Activated CD8-positive, alpha-beta memory T cell treated with anti-CD3 and anti-CD28 coated beads, Interleukin-2, amount 50 U/mL, for 48 hours (primary cell): ENCODE results near the gene NPC1.
"Not testable (repeated sequence)": the region's sequence is repeated elsewhere in the genome, so short reads cannot be mapped to it uniquely, and the experiment has no call there.

Experiments
- DNase-seq: peaks from one replicate; pipeline ENCODE4 v3.0.0-alpha.2; 2020

NPC1 gene

DNA sequence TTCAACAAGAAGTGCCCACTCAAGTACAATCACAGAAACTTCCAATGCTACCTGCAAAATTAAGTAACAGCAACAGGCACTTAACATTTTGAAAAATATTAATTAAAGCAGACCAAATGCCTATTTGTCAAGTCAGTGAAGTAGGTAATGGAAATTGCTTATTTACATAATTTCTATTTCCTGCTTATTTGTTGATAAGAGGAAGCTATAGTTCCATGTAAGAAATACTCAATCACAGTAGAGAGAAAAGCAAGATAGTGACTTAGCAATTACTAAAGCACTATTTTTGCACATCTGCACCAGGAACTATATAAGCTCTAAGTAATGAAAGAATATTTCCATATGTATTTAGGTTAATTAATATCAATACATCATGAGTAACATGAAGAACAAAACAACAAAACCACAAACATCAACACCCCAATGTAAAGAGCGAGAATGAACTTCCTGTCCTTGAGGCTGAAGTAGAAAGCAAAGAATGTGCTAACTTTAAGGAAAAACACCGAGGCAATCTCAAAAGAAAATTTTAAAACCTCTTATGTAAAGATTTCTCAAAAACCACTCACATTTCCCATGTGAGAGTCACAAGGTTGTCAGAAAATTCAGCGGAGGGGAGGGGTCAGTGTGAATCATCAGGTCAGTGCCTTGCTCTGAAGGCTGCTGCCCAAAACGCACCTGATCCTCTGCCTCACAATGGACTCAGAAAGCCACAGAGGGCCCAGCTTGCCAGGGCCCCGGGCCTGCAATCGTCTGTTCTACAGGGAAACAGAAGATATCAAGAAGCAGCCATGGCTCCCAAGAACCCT is 12.5 kb downstream of the NPC1 start:
- no peak for DNase-seq

DNA sequence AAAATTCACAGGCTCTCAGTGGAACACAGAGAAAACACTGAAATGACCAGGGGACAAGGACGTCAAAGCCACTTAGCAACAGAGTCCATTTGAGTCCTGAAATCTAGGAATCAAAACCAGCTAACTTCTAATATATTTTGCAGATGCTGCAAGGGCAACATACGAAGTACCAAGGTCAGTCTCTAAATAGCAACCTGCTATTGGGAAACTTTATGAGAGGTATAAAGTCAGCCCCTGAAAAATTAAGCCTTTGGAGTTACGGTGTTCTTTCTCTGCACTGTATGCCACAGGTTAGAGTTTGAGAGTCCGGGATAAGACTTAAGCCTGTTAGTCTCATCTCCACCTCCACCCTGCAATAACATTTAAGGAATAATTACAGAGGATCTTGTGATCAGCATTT is 13.3 kb downstream of the NPC1 start:
- DNase-seq = no peak

DNA sequence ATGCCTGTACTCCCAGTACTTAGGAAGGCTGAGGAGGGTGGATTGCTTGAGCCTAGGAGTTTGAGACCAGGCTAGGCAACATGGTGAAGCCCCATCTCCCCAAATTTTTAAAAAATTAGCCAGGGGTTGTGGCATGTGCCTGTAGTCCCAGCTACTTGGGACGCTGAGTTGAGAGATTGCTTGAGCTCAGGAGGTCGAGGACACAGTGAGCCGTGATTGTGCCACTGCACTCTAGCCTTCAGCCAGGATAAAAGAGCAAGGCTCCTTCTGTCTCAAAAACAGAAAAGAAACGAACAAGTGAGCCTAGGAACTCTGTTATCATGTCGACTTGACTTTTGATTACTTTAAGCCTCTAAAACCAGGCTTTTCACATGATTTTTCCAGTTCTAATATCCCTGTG is 13.7 kb downstream of the NPC1 start:
- no peak for DNase-seq

DNA sequence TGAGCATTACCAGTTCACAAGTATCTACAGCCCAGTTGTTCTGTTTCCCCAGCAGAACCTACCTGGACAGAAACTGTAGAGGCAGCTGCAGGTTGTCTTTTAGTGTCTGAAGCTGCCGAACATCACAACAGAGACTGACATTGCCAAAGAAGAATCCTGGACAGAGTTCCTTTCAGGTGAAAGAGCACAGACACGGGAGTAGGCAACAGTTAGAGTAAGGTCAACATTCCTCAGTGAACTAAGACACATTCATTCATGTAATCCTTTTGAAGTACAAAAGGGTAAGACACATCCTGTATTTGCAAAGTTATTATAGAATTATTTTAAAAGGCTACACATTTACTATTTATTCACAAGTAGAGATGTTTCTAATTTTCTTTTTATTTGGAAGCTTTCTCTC is 14.3 kb downstream of the NPC1 start:
- no peak for DNase-seq

DNA sequence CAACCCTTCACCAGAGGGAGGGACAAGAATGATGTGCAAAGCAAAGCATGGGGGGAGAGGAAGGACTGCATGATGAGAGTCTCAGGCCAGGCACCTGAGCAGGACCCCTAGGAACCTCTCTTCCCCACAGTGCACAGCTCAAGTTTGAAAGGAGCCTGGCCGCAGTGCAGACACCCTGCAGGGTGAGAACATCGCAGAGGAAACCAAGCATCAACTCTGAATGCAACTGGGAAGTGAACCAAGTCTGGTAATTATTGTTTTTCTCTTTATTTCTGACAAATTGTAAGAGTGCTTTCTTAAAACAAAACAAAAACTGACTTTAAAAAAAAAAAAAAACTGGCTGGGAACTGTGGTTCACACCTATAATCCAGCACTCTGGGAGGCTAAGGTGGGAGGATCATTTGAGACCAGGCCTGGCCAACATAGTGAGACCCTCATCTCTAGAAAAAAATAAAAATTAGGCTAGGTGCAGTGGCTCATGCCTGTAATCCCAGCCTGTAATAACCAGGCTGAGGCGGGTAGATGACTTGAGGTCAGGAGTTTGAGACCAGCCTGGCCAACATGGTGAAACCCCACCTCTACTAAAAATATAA is 15.3 kb downstream of the NPC1 start:
- DNase-seq = no peak

DNA sequence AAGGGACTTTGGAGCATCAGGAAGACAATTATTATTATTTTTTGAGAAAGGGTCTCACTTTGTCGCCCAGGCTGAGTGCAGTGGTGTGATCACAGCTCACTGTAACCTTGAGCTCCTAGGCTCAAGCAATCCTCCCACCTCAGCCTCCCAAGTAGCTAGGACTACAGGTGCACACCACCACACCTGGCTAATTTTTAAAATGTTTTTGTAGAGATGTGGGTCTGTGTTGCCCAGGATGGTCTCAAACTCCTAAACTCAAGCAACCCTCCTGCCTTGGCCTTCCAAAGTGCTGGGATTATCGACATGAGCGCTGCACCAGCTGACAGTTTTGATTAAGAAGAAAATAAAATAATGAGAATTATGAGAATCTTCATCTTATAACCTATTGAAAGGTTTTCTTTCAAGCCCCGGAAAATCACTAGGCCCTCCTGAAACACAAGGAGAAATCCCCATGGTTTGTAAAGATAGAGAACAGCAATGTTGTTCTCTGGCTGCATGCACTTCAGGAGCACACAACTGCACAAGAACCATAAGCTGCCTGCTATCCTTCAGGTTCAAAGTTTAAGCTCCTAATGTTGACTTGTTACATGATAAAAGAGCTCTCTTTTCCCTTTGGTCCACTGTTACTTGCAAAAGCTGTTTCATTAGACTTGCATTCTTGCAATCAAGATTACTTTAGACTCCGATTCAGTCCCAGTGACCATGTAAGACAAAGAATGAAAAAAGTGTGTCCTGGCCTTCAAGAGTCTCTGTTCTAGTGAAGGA is 16.8 kb downstream of the NPC1 start:
- DNase-seq = no peak

DNA sequence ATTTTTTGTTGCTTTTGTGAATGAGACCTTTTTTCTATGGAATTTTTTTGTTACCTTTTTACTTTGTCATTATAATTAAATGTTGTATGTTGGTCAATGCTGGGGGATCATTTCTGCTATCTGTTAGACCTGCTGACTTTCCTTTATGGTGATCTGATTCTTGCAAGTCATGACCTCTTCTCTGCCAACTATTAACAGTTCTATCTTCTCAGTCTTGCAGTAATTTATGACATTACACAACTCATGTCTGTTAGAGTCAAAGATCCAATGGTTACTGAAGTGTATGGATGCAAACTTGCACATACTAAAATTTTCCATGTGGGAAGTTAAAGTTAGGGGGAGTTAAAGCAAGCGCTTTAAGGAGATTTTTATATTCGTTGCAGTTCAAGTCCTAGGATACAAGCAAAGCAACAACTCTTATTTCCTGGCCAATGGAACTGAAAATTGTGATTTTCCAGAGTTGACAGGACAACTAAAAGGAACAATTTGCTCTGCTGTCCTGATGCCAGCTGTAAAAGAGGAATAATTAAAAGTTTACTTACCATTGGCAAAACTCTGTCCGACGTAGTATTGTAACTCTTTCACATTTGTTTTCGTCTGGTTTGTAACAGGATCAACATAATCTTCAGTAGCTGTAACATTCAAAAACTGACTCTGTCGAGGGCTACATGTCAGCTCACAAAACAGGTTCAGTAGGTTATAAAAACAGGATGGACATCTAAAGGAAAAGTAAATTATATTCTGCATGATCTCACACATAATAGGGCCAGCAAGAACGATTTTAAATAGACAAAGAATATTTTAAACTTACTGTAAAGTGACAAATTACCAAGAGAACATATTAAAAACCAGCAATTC is 17.8 kb downstream of the NPC1 start:
- no peak for DNase-seq

DNA sequence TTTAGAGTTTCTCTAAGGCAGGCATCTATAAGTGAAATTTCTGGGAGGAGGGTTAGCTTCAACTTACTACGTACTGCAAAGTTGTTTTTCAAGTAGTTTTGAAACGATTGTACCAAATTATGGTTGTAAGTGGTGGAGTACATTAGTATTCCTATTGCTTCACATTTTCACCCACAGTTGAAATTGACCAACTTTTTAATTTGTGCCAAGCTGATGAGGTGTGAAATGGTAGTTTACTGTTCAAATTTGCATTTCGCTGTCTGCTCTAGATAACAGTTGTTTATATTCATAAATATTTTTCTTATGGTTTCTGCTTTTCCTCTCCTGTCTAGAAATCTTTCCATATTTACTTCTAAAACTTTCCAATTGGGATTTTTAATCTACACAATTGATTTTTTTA is 18.6 kb downstream of the NPC1 start:
- no peak for DNase-seq

DNA sequence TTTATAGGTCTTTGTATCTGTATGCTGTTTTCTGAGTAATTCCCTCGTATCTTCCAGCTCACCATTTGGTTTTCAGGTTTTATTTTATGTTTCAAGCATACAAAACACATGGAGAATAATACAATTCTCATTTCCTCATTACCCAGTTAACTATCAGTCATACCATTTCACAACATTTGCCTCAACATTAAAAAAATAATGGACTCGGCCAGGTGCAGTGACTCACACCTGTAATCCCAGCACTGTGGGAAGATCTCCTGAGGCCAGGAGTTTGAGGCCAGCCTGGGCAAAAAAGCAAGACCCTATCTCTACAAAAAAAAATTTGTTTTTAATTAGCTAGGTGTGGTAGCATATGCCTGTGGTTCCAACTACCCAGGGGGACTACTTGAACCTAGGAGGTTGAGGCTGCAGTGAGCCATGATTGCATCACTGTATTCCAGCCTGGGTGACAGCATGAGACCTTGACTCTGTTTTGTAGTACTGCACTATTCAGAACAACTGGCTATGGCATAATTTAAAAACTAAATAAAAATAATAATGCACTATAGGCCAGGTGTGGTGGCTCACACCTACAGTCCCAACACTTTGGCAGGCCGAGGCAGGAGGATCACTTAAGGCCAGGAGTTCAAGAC is 20.3 kb downstream of the NPC1 start:
- no peak for DNase-seq

DNA sequence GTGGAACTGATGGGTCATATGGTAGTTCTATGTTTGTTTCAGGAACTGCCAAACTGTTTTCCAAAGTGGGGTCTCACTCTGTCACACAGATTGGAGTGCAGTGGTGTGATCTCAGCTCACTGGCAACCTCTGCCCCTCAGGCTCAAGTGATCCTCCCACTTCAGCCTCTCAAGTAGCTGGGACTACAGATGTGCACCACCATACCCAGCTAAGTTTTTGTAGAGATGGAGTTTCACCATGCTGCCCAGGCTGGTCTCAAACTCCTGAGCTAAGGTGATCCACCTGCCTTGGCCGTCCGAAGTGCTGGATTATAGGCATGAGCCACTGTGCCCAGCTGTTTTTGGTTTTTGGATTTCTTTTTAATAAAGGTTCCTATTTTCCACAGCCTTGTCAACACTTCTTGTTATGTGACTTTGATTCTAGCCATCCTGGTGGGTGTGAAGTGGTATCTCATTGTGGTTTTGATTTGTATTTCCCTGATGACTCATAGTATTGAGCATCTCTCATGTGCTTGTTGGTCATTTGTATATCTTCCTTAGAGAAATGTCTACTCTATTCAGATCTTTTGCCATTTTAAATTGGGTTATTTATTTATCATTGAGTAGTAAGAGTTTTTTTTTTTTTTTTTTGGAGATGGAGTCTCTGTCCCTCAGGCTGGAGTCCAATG is 22.8 kb downstream of the NPC1 start:
- no peak for DNase-seq

DNA sequence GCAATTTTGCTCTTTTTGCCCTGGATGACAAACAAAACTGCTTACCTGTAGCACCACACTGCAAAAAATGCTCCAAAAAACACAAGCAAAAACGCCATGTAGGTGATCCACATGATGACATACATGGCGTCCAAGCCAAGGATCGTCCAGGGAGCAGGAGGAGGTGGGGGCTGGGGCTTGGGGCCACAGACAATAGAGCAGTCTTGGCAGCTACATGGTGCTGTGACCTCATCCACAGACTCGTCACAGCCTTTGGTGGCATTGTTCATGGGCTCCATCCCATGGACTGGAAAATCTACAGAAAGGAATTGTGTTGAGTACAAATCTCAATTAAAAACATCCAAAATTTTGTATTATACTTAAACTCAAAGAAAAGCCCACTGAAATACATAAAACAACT is 26.1 kb downstream of the NPC1 start:
- no peak for DNase-seq

DNA sequence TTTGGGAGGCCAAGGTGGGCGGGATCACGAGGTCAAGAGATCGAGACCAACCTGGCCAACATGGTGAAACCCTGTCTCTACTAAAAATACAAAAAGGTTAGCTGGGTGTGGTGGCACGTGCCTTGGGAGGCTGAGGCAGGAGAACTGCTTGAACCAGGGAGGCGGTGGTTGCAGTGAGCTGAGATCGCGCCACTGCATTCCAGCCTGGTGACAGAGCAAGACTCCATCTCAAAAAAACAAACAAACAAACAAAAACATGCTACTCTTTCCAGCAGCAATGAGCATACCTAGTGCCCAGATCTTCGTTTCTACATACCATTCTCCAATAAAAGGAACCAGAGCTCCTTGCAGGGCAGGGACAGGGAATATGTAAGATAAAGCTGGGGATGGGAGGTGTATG is 28.8 kb downstream of the NPC1 start:
- DNase-seq = not testable (repeated sequence)

DNA sequence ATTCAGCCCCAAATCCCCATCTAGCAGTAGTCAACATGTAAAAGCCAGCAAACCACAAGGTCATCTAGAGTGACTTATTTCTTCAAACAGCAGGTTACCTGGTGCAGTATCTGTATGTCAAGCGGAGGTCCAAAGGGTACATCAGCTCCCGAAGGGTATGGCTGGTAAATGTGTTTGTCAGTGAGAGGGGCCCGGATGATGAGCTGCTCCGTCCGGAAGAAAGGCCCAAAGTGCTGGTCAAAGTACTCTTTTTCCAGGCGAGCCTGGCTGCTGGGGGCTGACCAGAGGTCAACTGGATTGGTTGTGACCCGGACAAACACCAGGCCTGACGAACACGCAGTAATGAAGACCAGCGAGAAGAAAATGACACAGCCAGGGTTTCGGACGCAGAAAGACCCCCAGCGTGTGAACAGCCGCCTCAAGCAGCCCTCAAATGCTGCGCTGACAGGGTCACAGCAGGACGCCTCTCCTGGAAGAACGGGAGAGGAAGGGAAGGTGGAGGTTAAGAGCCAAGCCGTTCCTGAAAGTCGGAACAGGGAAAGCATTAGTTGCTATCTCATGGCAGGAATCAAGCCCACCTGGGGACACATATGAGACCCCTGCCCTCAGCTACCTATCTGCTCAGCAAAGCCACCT is 30.0 kb downstream of the NPC1 start:
- no peak for DNase-seq

DNA sequence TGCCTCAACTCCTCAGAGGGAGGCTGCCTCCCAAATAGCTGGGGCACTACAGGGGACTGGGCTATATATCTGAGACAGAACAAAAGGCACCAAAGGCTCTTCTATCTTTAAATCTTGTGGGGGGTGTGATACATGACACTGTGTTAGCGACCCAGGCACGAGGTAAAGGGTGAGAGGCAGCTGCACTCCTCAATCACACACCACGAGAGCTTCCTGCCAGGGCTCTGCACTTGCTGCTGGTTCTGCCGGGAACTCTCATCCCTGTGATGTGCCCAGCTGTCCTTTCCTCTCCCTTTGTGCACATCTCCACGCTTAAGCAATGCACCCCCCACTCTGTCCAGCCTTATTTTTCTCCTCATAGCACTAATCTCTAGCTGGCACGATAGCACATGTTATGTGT is 32.4 kb downstream of the NPC1 start:
- no peak for DNase-seq

DNA sequence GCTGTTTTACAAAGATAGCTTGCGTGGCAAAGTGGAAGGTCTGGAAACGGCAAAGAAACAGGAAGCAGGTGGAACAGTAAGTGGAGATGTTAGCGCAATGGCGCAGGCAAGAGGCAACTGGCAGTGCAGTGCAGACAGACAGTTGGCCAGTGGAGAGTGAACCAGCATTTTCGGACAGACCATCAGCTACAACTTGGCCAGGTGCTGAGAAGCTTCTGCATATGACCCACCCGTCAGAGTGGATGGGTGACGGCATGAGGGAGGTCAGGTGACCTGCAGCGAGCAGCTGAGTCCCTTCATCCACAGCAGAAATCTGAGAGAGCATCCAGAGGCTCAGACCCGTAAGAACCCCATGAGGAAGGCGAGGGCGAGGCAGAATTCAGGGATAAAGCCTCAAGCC is 33.8 kb downstream of the NPC1 start:
- no peak for DNase-seq

DNA sequence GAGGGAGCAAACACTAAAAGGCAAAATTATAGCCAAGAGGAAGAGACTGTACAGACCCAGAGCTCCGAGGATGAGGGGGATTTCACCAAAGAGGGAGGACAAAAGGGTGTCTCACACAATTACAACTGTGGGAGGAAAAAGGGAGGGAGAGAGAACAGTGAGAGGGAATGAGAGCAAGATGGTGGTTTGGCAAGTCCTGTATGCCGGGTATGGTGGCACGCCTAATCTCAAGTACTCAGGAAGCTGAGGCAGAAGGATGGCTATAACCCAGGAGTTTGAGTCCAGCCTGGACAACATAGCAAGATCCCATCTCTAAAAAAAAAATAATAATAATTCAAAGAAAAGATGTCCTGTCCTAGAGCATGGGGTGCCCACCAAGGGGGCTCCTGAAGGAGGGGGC is 34.3 kb downstream of the NPC1 start:
- DNase-seq = no peak

DNA sequence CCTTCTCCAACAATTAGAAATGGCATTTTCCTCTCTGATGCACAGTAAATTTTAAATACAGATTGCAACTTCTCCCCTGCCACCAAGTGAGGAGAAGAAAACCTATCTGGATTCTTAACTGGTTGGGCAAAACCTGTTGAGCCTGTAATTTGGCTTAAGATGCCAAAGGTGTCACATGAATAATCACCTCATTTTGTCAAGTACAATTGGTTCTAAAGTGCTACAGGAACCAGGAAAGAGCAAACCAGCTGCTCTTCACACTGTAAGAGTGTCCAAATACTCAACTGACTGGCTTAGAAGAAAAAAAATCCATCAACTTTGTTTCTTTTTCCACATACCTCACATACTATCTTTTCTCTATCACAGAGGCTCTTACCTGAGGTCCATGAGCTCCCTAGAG is 35.4 kb downstream of the NPC1 start:
- DNase-seq = no peak

DNA sequence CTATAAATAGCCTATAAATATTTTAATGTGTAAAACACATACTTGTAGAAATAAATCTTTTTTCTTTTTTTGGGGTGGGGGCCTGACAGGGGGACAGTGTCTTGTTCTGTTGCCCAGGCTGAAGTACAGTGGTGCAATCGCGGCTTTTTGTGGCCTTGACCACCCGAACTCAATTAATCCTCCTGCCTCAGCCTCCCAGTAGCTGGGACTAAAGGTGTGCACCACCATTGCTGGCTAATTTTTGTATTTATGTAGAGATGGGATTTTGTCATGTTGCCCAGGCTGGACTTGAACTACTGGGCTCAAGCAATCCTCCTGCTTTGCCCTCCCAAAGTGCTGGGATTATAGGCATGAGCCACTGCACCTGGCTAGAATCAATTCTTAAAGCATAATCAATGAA is 37.6 kb downstream of the NPC1 start:
- DNase-seq = no peak

DNA sequence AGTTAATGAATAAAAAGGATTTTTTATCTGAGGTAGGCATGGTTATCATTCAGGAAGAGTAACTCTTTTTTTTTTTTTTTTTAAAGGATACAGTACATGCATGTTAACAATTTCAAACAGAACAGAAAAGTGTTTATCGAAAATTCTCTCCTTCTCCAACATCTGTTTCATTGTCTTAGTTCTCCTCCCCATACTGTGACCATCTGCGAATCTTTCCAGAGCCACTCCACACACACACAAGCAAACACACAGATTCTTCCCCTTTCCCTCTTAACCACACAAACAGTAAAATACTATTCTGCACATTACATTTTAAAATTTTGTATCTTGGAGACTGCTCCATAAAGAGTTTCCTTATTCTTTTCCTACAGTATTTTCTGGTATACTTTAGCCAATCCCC is 38.0 kb downstream of the NPC1 start:
- no peak for DNase-seq

DNA sequence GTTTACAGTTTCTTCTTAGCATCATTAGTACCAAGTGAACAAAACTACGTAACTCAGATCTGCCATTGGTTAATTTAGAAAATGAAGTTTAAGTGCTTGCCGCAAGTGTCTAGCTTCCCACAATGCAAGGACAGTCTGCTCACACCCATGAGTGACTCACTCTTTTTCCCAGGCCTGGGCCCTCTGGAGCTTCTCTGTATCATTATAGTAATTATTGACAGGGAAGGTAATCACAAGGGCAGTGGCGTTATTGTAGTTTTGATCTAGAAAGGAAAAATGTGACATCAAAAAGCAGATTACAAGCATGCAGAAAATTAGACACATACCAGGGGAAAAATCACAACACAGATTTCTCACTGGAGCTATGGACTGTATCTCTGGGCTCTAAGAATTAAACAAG is 38.5 kb downstream of the NPC1 start:
- DNase-seq = no peak

DNA sequence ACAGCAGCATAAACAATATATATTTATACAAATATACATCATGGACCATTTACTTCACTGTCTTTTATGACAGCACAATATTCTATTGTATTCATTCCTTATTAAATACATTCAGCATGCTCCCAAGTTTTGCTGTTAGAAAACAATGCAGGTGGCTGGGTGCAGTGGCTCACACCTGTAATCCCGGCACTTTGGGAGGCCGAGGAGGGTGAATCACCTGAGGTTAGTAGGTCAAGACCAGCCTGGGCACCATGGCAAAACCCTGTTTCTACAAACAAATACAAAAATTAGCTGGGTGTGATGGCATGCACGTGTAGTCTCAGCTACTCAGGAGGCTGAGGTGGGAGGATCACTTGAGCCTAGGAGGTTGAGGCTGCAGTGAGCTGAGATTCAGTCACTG is 39.0 kb downstream of the NPC1 start:
- DNase-seq = no peak
